NCI-H510A treated with DMSO at 0.1 percent for 48 hours (cell line): ENCODE measurements around the gene ATG4D.
"Not testable (repeated sequence)": the region's sequence is repeated elsewhere in the genome, so short reads cannot be mapped to it uniquely, and the experiment has no call there.

Experiments
- DNase-seq: peaks from one replicate; lab custom pipeline; 2025; lab: John Stamatoyannopoulos, UW

ATG4D gene

GRCh38 chr19:10552510-10553053 is 8.9 kb downstream of the ATG4D start:
- peak; percentile 13 for DNase-seq

DNA sequence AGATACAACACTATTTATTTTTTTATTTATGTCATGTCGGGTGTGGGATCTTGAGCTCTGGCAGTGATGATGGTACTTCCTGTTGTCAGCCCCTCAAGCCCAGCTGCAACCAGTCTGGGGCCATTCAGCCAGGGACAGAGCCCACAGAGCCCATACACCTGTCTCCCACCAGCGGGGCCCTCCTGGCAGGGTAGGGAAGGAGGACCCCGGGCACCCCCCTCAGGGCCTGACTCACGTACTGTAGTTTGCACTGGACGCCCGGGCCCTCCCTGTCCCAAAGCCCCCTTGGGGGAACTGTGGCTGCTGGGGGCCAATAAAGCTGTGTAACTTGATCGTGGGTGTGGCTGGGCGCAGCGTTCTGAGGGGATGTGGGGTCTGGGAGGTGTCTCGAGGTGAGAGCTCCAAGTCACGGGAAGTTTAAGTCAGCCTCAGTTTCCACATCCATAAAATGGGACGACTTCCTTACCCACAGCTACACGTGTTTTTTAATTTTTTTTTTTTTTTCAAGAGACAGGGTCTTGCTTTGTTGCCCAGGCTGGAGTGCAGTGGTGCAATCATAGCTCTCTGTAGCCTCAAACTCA is 9.5 kb downstream of the ATG4D start:
- DNase-seq, result no peak

GRCh38 chr19:10553943-10554381 is 10.3 kb downstream of the ATG4D start:
- DNase-seq, result no peak

- DNase-seq, result no peak
These were observed 11.3 kb downstream of the ATG4D start for GRCh38 chr19:10554760-10555609.

GRCh38 chr19:10555610-10555973 is 11.9 kb downstream of the ATG4D start:
- DNase-seq, result no peak

DNA sequence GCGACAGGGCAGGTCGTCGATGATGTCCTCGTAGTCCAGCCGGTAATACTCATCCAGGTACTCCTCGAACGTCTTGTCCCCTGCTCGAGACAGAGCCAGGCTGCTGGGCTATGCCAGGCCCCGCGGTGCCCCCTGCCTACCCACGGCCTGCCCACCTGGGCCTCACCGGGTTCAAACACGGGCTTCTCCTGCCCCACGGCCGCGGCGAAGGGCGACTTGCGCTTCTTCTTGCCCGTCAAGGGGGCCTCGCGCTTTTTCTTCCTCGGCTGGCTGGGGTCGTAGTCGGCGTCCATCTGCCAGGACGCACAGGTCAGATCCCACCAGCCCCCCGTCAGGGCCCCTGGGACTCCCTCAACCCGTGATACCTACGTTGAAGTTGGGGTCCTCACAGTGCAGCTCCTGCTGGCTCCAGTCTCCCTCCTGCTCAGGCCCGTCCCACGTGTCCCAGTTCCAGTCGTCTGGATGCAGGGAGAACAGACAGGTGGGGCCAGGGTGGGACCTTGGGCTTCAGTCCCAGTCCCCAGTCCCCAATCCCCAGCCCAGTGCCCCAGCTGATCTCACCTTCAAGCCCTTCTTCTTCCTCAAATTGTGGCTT is 14.0 kb downstream of the ATG4D start:
- no peak for DNase-seq

DNA sequence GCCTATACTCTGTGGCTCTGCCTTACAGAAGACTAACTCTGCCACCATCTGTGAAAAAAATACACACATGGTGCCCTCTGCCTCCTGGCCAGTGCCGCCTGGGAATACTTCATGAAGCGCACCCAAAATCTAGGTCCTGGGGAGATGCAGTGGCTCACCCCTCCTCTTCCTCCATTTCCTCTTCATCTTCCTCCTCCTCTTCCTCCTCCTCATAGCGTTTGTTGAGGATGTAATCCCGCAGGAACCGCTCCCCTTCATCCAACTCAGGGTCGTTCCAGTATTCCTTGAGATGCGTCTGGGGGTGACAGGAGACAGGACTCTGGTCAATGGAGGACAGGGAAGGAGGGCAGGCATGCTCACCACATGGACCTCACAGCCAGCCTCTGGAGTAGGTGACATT is 16.4 kb downstream of the ATG4D start:
- no peak for DNase-seq

- DNase-seq, result no peak
These were observed 18.9 kb downstream of the ATG4D start for GRCh38 chr19:10562609-10563008.

- peak; percentile 54 for DNase-seq
These were observed 21.4 kb downstream of the ATG4D start for GRCh38 chr19:10565028-10565566.

GRCh38 chr19:10565567-10566407 is 22.1 kb downstream of the ATG4D start, which contains the start of gene KRI1:
TSS of gene KRI1 (minus strand) at chr19:10566010. CDS start at chr19:10565999, 11 bp downstream.
- peak; percentile 97 for DNase-seq

- DNase-seq, result no peak
These were observed 22.6 kb downstream of the ATG4D start for GRCh38 chr19:10566408-10566657.

- DNase-seq, result no peak
These were observed 23.1 kb downstream of the ATG4D start for GRCh38 chr19:10566658-10567410.

- no peak for DNase-seq
These were observed 24.0 kb downstream of the ATG4D start for GRCh38 chr19:10567656-10568055.

DNA sequence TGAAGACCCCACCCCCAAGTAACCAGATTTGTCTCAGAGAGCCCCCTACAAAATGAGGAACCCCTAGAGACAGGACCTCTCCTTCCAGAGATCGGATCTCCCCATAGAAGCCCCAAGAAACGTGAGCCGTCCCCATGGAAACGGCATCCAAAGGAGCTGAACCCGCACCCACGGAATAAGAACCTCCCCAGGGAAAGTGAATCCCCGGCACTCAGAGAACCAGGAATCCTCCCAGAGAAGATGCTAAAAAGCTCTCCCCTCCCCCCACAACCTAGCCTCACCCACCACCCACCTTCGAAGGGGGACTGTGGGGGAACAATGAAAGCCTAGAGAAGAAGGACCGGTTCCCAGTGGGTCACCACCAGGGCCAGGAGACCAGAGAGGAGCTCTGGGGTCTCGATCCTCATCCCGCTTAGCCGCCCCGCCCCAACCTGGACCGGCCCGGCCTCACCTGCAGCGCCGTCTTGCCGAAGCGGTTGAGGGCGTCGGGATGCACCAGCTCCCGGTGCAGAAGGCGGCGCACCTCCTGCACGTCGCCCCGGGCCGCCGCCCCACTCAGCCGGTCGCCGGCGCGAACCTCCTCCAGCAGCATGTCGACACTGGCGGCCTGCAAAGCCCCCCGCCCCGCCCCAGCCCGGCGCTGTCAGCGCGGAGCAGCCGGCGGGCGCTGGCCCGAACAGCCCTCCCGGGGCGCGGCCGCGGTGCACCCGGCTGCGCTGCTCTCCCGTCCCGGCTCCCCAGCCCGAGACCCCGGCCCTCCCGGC is 24.5 kb downstream of the ATG4D start:
- DNase-seq, result peak; percentile 32

DNA sequence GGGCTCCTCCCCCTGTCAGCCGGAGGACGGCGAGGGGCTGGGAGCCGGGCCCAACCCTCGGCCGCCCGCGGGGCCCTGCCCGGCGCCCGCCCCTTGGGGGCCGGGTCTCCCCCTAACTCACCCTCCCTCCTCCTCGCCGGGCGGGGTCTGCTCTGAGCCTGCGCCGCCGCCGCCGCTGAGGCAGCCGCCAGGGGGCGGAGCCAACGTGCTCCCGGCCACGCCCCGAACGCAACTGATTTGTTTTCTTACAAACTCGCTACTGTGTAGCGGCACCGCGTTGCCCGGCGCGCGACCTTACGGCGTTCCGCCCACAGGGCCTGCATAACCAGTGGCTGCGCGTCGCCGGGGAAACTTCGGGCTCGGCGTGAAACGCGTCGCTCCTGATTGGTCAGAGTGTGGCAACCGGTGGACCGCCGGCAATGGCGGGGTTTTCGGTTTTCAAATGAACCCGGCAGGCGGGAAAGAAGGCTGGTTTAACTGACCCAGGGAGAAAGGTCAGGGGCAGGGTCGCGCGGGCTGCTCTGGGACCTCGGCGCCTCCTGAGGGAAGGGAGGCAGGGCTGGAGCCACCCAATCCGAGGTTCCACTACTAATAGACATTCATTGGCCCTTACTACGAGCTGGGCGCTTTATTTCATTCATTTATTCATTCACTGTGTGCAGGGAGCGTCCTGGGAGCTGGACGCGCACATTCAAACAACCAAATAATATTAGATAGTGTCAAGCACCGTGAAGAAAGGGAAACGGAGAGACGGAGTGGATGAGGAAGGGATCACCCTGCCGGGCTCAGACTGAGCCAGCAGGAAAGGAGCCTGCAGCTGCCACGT is 25.3 kb downstream of the ATG4D start, which contains the start of gene CDKN2D:
Gene CDKN2D (minus strand): TSS at position 154 of the 826 bp plus-strand sequence. CDS start 326 bp downstream, outside the sequence.
- DNase-seq, result peak; percentile 97

GRCh38 chr19:10573793-10574192 is 30.1 kb downstream of the ATG4D start:
- DNase-seq, result not testable (repeated sequence)

GRCh38 chr19:10574462-10574861 is 30.8 kb downstream of the ATG4D start:
- no peak for DNase-seq

DNA sequence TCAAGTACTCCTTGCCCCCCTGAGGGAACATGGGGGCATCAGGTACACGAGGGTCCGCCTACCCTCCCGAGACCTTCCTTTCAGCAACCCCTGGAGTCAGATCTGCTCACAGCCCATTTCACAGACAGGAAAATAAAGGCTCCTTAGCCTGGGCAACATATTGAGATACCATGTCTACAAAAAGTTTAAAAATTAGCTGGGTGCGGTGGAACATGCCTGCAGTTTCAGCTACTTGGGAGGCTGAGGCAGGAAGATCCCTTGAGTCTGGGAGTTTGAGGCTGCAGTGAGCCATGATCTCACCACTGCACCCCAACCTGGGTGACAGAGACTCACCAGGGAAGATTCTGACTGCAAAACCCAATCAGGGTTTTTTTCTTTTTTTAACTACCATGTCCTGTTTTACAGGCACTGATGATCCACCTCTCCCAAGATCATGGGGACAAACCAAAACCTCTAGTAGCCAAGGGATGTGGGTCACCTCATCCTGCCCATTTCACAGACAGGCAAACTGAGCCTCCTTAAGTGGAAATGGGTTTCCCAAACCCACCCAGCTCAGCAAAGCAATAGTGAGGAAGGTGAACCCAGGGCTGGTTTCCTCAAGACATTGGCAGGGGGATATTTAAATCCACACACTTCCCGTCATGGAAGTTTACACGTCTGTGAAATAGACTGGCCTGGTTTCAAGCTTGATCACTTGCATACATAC is 31.5 kb downstream of the ATG4D start:
- DNase-seq, result no peak

- no peak for DNase-seq
These were observed 34.2 kb downstream of the ATG4D start for GRCh38 chr19:10577951-10578350.
